ENCODE data around the gene NKX2-3.

NKX2-3 gene

DNA sequence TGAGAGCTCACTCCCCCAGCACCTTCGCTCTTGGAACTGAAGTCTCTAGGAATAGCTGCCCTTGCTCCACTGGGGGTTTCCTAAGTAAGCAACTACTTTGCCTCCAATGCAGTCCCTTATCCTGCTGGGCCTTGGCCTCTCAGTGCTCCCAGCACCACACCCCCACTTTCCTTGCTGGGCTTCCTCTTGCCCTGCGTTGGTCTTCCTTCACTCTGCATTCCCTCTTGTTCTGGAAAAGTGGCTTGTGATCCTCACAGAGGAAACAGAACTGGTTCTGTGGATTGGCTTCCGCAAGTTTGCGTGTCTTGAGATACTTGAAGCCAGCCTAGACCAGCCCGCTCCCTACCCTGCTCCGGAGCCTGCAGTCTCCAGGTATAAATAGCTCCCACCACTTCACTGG lies 6.4 kb downstream of the NKX2-3 start:
- no peak for DNase-seq

DNA sequence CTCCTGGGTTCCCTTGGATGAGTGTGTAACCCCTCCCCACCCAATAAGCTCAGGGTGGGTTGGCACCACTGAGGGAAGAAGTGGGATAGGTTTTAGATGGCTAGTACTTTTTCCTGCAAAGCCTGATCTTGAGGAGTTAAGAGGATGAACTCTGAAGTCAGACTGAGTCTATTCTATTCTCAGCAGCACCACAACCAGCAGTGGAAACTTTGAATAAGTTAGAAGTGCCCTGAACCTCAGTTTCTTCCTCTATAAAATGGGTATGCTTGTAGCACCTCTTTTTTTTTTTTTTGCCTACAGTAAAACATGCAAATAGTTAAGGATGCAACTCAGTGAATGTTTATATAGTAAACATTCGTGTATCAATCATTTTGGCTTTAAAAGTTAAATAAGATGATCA lies 7.1 kb downstream of the NKX2-3 start:
- DNase-seq = no peak

DNA sequence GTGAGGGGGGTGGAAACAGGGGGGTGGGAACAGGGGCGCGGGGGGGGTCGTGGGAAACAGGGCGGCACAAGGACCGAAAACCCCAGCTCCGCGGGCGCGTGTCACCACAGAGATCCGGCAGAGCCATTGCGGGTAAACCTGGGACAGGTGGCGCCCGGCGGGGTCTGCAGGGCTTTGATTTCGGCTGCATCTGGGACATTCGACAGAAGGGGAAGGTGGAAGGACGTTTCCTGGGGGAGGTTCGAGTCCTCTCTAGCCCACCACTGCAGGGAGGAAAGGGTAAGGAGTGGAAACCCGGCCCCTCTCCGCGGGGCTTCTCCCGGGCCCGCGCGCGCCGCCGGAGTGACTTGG lies 7.5 kb downstream of the NKX2-3 start:
- no peak for DNase-seq

DNA sequence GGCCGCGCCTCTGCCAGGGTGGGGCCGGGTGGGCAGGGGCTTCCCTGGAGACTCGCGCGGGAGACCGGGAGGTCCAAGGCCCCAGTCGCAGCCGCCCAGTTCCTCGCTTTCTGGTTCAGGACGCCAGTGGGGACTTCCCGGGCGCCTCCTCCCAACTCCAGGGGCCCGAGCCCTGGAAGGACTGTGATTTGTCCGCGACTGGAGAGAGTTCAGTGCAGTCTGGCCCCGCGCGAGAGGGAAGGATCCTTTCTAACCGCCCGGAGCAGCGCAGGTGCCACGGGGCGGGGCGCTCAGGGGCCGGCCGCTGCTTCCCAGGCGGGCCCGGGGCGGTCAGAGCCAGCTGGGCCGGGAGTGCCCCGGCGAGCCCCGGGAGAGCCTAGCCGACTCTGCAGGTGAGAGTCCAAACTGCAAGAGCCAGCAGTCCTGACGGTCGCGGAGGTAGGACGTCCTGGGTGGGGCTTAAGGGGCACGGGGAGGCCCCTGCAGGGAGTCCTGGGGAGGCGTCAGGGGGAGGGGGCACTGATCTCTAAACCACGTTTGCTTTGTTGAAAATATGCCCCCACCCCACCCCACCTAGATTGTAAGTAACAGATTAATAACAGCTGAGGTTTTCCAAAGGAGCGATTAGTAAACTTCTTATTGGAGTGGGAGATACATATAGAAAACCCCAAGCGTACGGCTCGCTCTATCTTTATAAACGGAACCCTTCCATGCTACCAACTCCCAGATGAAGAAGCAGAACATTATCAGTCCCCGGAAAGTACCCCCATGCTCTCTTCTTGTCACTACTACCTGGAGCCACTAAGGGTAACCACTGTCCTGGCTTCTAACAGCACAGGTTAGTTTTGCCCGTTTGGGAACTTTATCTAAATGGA lies 8.2 kb downstream of the NKX2-3 start:
- DNase-seq = no peak

DNA sequence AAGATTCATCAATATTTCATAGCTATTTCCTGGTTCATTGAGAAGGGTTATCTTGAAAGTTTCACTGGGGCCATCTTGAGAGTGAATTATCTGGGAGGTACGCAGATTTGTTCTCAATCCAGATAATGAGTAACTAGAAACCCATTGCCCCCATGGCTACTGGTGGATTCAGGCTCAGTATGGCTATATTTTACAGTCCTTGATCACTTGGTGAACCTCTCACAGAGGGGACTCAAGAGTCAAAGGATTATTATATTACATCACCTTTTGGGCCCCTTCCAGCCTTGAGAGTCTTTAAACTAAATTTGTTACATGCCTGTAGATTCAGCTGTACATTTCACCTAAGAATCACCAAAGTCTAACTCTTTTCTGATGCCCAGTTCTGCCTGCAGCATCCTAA lies 11.6 kb downstream of the NKX2-3 start:
- no peak for DNase-seq

DNA sequence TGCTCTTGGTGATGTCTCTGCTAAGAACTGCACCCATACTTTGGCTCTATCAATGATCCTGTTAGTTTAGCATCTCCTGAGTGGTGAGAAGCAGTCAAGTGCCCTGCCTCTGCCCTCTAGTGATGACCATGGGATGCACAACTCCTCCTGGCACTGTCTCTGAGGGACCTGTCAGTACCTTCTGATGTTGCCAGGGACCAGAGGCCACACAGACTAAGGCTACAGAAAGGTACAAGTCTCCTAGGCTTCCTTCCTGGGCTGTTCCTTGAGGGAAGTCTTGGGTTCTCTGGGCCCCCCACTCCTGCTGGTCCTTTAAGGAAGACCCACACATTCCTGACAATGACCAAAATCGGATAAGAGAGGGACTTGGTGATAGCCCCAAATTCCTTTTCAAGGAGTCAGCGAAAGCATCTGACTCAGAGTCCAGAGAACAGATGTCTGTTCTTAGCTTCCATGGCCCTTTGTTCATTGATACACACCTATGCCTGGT lies 15.3 kb downstream of the NKX2-3 start:
- DNase-seq = no peak

DNA sequence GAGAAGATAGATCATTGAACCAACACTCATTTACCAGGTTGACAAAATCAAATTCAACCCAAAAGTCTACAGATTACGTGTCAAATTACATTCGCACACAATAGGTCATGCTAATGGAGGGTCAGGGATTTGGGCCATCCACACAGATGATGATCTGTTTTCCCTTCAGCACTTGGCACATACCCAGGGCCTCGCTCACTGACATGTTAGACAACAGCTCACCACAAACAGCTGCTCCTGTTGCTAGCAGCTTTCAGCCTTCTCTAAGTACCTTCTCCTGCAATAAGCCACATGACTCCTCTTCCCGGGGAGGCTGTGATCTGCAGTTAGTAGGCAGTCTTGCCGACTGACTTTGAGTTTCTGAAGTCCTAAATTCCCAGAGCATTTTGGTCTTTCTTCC lies 18.4 kb downstream of the NKX2-3 start:
- DNase-seq = no peak

DNA sequence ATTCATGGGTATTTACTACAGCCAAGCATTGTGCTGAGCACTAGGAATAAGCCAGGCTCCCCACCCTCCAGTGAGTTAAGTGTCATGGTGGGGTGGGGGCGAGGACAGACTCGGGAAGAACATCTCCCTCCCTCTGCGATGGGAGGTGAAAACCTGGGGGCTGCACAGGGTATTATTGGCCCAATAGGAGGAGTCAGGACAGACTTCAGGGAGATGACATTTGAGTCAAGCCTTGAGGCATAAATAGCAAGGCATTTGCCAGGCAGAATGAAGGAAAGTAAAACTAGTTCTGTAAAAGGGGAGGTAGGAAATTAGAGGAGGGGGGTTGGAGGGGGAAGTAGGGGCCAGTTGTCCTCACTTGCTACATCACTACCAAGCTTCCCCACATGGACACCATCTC lies 18.9 kb downstream of the NKX2-3 start:
- no peak for DNase-seq

DNA sequence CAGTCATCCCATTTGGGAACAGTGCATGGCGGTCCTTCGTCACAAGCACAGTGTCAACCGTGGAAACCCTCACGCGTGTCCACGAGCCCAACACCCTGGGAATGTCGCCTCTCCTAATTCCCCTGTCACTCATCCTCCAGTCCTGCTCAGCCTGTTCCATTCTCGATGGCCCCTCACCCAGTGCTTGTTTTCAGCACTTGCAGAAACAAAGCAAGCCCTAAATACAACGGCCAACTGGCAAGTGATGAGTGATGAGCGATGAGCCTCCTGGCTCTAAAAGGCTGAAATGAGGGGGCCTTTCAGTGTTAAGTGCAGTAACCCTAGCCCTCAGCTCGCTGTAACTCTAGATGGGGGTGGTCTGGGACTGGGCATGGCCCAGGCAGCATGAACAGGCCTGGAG lies 22.6 kb downstream of the NKX2-3 start:
- no peak for DNase-seq

DNA sequence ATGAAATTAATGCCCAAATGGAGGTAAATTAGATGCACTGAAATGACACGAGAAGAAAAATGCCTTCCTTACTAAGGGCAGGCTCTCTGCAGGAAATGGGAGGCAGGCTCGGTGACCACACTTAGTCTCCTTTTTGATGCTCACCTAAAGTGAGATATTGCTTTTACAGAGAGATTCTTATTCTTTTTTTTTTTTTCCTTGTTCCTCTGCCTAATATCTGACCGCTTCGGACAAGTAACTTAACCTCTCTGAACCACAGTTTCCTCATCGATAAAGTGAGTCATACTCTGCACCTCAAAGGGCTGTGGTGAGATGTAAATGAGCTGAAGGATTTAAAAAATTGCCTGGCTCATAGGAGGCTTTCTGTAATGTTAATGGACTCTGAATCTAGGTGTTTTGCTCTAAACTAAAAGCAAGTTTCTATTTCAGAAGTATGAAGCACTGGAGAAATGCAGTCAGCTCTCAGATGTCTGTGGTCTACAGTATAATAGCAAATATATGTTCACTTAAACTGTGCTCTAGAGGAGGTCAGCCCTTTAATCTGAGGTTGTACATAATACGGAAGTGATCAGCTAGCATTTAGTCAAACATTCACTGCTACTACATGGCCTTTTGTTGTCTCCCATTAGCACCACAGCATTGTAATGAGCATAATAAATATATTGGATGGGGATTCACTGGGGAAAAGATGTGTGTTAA lies 23.2 kb downstream of the NKX2-3 start:
- no peak for DNase-seq

DNA sequence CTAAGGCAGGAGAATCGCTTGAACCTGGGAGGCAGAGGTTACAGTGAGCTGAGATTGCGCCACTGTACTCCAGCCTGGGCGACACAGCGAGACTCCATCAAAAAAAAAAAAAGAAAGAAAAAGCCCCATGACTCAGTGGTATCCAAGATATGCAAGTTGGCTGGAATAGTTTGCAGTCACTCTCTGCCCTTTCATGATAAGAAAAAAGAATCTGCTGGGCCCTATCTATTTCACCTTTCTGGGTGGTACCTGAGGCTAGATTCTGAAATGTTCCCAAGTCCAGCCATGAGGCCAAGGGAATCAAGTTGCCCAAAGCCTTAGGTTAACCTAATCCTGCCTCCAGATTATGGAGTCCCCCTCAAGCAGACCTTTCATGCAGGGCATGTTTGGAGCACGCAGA lies 24.3 kb downstream of the NKX2-3 start:
- no peak for DNase-seq

DNA sequence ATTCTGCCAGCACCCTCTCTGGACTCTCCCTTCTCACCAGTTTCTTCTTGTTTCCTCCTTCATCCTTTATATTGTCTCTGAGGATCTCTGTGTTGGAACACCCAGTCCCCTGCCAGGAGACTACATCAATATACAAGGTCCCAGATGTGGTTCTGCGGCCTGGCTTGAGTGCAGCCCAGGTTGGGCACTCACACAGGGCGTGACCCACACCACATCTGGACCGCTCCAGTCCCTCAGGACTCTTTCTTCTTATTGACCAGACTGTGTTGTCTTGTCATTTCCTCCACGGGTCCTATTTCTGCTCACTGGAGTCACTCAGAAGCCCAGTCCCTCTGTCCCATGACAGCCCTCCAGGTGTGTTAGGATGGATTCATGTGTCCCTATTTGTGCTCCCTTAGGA lies 26.0 kb downstream of the NKX2-3 start:
- no peak for DNase-seq

DNA sequence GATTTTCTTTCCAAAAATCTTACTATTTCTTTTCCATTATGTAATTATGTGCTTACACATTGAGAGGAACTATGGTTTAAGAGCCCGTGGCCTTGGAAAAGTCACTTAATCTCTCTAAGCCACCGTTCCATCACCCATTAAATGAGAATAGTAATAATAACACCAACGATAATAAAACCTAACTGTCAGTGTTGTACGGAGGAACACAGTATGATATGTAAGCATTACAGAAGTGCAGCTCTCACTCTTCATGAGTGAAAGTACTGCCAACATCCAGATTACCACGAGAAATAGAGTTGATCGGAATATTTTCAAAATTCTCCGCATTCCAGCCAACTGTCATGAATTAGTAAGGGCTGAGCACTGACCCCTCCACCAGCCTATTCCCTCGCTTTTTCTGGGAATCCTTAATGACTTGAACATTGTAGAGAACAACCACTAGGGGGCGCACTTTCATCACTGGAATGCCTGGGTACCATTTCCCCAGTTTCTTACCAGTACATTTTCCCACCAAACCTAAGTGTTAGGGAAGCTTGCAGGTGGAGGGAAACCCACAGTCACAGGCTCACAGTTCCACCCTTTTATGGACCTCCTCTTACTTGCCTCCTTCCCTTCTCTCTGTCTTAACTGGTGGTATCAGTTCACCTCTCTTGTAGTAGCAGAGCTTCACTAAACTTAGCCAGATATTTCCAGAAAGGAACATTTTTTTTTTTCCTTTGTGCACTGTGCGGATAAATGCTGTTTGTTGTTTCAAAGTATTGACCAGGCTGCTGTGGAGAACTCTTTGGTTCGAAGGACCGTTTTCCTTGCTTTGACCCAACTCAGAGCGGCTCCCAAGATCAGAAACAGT lies 27.8 kb downstream of the NKX2-3 start:
- no peak for DNase-seq

DNA sequence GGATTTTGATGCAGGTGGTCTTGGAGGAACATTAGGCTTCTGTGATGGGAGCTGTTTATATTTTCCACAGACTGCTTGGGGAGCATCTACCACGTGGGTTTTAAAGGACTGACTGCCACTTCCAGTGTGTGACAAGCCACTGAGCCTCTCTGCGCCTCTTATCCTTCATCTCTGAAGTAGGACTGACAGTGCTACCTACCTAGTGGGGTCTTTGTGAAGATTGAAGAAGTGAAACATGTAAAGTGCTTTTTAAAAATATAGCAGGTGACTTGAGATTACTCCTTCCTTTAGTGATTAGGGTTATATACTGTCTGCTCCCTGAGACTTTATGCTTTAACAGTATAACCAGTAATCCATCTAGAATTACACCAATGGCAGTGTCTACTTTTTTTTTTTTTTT lies 29.9 kb downstream of the NKX2-3 start:
- no peak for DNase-seq

DNA sequence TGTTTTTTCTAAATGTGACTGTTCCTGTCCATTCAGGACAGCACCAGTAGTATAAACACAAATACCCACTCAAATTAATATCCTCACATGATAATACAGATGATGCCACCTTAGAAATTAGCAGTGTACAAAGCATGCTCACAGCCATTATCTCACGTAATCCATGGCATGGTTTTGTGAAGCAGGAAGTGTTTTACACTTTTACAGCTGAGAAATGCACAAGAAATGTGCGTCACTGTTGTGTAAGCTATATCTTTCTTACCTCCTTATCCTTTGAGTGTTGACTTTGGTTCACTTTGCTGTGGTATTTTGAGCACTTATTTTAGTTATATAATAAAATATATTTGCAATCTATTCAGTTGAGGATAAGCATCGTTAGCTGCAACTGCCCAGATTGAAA lies 31.6 kb downstream of the NKX2-3 start:
- DNase-seq = no peak

DNA sequence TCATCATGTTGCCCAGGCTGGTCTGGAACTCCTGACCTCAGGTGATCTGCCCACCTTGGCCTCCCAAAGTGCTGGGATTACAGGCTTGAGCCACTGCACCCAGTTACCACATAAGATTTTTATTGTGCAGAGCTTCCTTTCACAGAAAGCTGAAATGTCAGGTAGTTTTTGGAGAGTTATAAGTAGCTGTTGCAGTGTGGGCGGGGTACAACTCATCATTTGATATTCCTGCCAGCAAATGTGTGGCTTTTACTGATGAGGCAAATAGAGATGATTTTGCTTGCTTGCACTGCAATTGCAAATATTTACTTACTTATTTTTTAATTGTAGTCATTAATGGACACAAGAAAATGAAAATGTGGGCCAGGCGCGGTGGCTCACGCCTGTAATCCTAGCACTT lies 32.4 kb downstream of the NKX2-3 start:
- DNase-seq = no peak

DNA sequence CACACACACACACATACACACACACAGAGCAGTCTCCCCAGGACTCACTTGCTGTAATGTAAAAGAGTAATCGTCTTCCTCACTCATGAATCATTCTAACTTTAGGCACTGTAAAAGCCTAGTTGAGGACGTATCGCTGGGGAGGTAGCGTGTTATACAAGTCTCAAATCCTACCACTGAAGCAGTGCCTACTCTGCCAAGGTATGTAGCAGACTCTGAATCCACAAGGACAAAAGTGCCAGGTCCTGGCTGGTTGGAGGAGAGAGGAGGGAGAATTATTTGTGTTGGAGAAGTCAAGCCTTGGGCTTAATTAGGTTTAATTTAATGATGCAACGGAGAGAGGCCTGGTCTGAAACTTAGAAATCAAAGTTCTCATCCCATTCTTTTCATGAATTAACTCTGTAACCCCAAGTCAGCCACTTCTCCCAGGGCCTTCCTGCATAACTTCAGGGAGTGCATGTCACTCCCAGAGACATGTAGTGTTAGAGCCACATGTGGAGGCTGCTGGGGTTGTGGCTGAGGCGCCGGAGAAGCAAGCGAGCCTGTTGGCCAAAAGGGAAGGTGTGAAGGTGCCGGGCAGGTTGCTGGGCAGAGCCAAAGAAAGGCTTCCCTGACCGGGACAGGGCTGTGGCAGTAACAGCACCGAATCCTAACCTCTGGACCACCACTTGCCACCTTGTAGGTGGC lies 36.7 kb downstream of the NKX2-3 start:
- no peak for DNase-seq

DNA sequence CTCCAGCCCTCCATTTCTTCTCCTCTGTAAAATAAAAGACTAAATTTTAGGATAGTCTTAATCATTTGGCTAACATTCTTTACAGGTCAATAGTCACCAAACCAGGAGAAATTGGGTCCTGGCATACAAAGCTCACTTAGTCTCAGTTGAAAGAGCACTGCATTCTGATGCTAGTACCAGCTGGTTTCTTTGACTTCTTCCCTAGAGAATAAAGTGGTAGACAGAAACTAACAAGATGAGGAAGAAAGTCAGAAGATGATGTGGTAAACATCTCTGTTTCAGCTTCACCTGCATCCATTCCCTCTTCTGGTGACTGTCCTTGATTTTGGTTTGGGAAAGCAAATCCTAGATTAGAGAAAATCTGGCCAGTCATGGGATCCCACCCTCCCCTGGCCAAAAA lies 37.2 kb downstream of the NKX2-3 start:
- no peak for DNase-seq

DNA sequence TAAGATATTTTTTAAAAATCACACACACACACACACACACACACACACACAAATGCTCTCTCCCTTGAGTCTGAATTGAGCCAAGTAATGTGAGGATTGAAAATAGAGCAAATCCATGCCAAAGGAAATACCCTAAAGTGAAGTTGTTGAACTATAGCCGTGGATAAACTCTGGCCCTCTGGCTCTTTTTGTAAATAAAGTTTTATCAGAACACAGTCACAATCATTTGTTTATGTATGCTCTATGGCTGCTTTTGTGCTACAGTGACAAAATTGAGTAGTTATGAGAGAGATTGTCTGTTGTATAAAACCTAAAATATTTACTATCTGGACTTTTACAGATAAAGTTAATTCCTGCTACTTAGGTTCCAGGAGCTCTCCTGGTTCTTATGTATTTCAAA lies 39.1 kb downstream of the NKX2-3 start:
- DNase-seq = no peak

DNA sequence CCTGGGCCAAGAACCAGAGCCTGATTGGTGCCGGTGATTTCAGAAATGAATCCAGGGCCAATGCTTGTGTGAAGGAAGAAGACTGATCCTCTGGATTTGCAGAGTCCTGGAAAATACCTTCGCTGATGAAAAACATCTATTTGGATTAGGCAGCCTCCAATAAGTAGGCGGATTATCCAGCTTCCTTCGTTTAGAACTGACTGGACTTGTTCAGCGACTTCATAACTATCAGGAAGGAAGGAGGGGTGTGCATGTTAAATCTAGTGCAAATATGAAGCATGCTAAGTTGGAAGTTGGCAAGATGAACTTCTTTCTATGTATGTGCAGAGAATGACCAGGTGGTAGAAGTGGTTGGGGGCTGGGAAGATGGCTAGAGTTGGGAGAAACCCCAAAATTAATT lies 41.0 kb downstream of the NKX2-3 start:
- DNase-seq = no peak

DNA sequence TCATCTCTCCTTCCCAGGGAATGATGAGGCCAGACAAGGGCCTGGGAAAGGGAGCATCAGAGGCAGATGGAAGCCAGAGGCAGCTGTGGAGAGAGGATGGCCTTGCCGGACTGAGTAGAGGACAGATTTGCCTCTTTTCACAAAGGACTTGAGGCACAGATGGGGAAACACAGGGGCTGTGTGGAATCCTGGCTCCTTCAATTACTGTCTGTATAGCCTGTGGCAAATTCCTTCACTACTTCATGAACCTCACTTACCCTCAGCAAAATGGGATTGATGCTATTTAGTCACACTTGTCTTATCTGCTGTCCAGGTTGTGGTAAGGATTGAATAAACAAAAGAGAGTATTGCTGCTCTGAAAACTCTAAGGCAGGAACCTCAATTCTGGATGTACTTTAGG lies 47.2 kb downstream of the NKX2-3 start:
- no peak for DNase-seq

DNA sequence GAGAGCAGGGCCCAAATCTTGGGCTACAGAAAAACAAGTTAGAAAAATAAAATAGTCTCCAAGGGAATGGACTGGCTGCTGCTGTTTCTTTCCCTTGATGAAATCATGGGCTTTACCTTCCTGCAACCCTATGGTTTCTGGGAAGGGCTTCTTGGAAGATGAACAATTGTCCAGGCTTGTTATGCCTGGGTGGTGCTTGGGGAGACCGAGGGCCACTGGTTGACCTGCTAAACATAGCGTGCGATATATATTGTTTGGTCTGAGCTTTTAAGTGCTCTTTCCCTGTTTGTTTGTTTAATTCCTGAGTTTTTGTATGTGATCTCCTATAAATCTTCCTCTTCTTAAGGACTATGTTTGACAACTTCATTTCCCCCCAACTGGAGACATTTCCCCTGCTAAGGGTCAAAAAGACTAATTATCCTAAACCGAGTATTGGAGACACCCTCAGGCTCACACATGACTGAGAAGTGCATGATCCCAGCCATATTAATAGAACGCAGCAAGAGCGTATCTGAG lies 49.6 kb downstream of the NKX2-3 start:
- no peak for DNase-seq

DNA sequence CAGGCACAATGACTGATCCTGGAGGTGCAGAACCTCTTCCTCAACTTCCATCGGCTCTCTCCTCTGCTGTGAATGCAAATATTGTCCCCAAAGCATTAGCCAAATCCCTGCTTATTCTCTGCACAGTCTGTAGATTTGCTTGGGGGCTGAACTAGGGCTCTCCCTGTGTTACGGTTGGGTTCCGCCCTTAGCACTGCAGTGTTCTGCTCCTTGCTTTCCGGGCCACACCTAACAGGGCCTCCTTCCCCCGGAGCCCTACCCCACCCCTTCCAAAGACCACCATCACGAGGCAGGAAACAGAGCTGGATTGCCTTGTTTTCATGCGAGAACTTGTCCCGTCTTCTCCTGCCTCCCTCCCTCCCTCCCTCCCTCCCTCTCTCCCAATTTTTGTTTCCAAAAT lies 50.9 kb downstream of the NKX2-3 start:
- no peak for DNase-seq
